ENCODE measurements around the gene FLNB. TPM values are rescaled to one million over a fixed set of nuclear protein-coding genes. Genes with fewer than 3 reads are reported as not detected.
A peak's percentile ranks its signal among the peaks of the same experiment; 100 is the strongest.

FLNB gene
- total RNA-seq, 1 donor from 2014 or later: 216 TPM

DNA sequence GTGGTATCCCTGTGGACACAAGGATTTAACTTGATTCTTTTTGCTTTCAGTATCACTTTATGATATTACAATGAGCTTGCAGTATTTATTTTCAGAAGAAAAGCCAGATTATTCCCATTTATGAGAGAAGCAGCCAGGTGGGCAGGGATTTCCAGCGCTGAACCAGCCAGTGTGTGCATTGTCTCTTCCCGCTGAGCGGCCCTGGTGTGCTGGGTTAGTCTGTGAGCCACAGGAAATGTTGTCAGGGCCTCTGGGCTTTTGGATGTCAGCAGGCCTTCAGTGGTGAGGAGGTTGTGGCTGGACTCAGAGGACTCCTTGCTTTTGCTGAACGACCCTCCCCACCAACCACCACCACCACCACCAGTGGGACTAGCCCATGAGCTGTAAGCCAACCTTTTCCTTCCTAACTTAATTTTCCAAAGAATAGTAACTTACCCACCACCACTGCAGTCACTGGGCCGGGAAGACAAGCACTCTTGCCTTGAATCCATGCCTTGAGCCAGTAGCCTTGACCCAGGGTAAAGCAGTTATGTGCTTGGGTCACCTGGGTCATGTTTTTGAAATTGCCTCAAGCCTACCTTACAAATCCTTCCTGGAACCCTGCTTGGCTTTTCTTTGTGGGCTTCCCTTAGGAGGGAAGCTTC lies 33.1 kb downstream of the FLNB start:
- Mint-ChIP-seq H3K27ac (ENCODE audit: unreplicated experiment) (peak overlapping the region; percentile 67), H3K36me3 (ENCODE audit: low read depth, unreplicated experiment) (peaks cover 9% of the 10 kb centered on the region), H3K4me3 (ENCODE audit: unreplicated experiment) (no peak overlapping the region), H3K27me3 (ENCODE audit: unreplicated experiment) (peaks cover 3% of the 10 kb centered on the region), H3K4me1 (ENCODE audit: unreplicated experiment) (peaks cover 49% of the 10 kb centered on the region), H3K9me3 (ENCODE audit: unreplicated experiment) (no peaks in the 10 kb centered on the region)
- TF ChIP-seq, protein P1, sequence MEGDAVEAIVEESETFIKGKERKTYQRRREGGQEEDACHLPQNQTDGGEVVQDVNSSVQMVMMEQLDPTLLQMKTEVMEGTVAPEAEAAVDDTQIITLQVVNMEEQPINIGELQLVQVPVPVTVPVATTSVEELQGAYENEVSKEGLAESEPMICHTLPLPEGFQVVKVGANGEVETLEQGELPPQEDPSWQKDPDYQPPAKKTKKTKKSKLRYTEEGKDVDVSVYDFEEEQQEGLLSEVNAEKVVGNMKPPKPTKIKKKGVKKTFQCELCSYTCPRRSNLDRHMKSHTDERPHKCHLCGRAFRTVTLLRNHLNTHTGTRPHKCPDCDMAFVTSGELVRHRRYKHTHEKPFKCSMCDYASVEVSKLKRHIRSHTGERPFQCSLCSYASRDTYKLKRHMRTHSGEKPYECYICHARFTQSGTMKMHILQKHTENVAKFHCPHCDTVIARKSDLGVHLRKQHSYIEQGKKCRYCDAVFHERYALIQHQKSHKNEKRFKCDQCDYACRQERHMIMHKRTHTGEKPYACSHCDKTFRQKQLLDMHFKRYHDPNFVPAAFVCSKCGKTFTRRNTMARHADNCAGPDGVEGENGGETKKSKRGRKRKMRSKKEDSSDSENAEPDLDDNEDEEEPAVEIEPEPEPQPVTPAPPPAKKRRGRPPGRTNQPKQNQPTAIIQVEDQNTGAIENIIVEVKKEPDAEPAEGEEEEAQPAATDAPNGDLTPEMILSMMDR (IDR thresholded peaks at IDR 0.05; ENCODE audit: unreplicated experiment): no peak
- no peak for DNase-seq (ENCODE audit: low spot score)

DNA sequence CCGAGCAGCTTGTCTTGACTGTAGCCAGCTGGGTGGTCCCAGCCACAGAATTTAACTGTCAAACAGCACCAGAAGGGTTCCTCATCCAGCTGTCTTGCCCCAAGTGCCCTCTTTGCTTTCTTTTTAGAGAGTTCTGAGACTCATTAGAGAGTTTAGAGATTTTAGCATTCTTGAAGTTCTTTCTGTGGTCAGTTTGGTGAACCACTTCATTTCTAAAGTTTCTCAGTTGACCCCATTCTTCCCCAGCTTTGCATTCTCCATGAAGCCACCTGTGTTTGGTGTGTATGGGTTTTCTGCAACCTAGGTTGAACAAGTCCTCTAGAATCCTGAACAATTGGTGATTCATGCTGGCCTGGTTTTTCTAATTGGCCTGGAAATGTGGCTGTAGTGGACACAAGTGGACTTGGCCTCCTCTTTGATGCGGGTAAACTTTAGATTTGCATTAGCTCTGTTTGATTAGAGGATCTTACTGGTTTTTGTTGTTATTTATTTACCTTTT lies 33.7 kb downstream of the FLNB start:
- TF ChIP-seq, protein P1 (IDR thresholded peaks at IDR 0.05; ENCODE audit: unreplicated experiment): no peak
- H3K4me3 Mint-ChIP-seq (ENCODE audit: unreplicated experiment): no peak overlapping the region
- H3K36me3 Mint-ChIP-seq (ENCODE audit: low read depth, unreplicated experiment): peaks cover 9% of the 10 kb centered on the region
- H3K4me1 Mint-ChIP-seq (ENCODE audit: unreplicated experiment): peaks cover 53% of the 10 kb centered on the region
- no peaks in the 10 kb centered on the region for H3K9me3 Mint-ChIP-seq (ENCODE audit: unreplicated experiment)
- H3K27ac Mint-ChIP-seq (ENCODE audit: unreplicated experiment): peak overlapping the region; percentile 67
- H3K27me3 Mint-ChIP-seq (ENCODE audit: unreplicated experiment): peaks cover 3% of the 10 kb centered on the region
- DNase-seq (ENCODE audit: low spot score): no peak

DNA sequence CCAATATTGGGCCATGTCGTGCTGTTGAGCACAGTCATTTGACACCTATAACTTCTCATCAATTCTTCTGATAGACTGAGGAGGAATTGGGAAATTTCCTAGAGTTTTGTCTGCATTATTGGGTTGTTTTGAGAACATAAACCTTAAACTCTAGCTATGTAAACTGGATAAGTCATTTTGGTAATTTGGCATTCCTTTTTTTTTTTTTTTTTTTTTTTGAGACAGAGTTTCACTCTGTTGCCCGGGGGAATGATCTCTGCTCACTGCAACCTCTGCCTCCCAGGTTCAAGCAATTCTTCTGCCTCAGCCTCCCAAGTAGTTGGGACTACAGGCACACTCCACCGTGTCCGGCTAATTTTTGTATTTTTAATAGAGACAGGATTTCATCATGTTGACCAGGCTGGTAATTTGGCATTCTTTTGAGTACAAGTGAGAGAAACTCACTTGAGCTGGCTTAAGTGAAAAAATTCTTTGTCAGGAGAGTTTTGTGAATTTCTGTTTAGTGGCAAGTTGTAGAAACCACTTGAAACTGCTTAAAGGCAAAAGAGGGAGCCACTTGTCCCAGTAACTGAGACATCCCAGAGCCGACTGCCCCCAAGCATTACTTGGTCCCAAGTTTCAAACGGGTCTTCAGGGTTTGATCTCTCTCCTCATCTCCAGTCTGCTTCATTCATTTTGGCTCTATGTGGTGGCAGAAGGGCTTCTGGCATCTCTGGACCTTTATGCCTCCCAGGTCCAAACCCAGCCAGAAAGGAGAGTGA lies 34.9 kb downstream of the FLNB start:
- Mint-ChIP-seq H3K4me1 (ENCODE audit: unreplicated experiment) (peaks cover 53% of the 10 kb centered on the region), H3K4me3 (ENCODE audit: unreplicated experiment) (no peak overlapping the region), H3K36me3 (ENCODE audit: low read depth, unreplicated experiment) (peaks cover 3% of the 10 kb centered on the region), H3K27ac (ENCODE audit: unreplicated experiment) (no peak overlapping the region), H3K27me3 (ENCODE audit: unreplicated experiment) (peaks cover 6% of the 10 kb centered on the region), H3K9me3 (ENCODE audit: unreplicated experiment) (no peaks in the 10 kb centered on the region)
- TF ChIP-seq, protein P1 (IDR thresholded peaks at IDR 0.05; ENCODE audit: unreplicated experiment): no peak
- no peak for DNase-seq (ENCODE audit: low spot score)

DNA sequence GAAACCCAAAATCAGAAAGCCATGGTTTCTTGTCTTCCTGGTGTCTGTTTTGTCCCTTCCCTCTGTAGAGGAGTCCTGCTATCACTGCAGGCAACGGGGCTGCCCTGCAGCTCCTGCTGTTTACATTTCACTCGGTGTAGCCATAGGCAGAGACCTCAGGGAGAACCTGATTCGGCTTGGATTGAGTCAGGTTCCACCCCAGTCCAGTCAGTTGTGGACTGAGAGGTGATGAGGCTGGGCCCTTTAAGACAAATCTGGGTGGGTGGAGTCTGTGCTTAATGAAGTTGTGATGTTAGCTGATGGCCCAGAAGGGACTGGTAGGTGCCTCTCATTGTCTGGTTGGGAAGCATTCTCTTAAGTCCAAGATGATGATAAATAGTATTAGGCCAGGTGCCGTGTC lies 35.7 kb downstream of the FLNB start:
- no peak for DNase-seq (ENCODE audit: low spot score)
- peak overlapping the region; percentile 91 for H3K27ac Mint-ChIP-seq (ENCODE audit: unreplicated experiment)
- peaks cover 3% of the 10 kb centered on the region for H3K36me3 Mint-ChIP-seq (ENCODE audit: low read depth, unreplicated experiment)
- H3K4me1 Mint-ChIP-seq (ENCODE audit: unreplicated experiment): peaks cover 61% of the 10 kb centered on the region
- H3K4me3 Mint-ChIP-seq (ENCODE audit: unreplicated experiment): no peak overlapping the region
- no peaks in the 10 kb centered on the region for H3K9me3 Mint-ChIP-seq (ENCODE audit: unreplicated experiment)
- peaks cover 6% of the 10 kb centered on the region for H3K27me3 Mint-ChIP-seq (ENCODE audit: unreplicated experiment)
- TF ChIP-seq, protein P1 (IDR thresholded peaks at IDR 0.05; ENCODE audit: unreplicated experiment): no peak

Measured in endothelial cell (in vitro differentiated cells).